Embryonic facial prominence (tissue), 1 donor: Measurements from ENCODE around the gene LRIG3.
A peak's percentile ranks its signal among the peaks of the same experiment; 100 is the strongest.

ENCODE experiments used
- DNase-seq: peaks from one replicate; pipeline ENCODE4 v3.0.0-alpha.2; 2016; ENCODE audit errors: extremely low spot score

The LRIG3 gene

DNA sequence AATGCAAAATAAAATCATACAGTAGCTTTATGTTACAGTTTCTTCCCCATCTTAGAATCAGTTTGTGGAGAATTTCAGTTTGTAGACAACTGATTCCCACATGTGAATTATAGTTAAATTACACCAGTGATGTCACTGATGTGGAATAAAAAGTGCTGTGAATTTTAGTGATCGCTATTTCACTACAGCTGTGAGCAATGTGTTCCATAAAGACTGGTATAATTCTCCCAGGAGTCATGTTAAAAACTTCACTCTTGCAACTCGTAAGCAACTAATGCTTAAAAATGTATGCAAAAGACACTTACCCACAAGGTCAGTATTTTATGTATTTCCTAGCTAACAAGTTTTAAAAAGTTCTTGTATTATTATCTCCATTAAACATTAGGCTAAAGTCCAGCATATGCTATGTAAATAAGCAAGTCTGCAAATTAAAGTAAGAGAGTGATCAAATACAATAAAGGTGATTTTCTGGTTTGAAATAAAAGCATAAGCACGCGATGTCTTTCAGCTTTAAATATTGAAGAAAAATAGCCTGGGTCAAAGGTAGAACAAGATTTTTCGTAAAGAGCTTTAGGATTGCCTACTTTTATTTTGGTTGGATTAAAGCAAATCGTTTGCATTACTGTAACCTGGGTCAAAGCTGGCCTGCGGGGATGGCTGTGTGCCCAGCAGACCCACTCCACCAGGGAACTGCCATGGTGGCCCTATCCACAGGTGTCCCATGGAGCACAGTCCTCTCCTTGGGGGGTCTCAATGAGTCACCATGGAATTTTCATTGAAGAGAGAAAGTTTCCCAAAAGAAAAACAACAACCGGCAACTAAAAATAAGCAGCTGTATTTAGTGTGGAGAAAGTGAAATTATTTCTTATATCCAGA, 12.7 kb upstream of the LRIG3 start:
- no peak for DNase-seq

DNA sequence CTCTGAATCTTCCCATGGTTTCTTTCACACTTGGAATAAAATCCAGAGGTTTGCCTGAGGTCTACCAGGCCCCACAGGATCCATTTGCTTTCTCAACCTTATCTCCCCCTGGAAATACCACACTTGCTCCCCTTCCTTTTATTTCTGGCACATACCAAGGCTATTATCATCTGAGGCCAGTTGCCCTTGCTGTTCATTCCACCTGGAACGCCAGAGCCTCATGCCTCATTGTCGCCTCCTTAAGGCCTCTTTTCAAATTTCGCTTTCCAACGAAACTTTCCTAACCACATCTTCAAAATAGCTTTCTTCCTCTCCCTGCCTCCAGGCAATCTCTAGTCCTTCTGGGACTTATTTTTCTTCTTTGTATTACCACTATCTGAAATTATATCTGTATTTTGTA, 11.2 kb upstream of the LRIG3 start:
- no peak for DNase-seq

DNA sequence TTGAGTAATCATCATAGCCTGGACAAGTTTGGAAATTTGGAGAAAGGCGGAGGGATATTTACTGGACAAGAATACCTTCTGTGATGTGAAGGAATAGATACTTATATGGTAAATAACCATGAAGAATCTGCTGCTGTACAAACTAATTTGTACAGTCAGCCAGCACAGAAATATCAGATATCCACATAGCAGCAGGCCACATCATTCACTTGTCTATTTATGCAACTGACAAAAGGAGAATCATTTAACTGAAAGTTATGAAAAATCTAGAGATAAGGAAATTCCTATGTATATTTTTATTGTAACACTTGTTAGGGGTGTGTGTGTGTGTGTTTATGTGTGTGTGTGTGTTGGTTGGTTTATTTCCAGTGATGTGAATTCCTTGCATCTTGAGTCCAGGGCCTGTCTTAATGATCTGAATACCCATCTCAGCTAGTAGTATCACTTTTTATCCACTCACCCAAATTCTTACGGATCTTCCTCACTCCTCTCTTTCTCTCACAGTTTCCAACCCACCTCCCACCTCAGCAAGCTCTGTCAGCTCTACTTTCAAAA, 10.5 kb upstream of the LRIG3 start:
- no peak for DNase-seq

DNA sequence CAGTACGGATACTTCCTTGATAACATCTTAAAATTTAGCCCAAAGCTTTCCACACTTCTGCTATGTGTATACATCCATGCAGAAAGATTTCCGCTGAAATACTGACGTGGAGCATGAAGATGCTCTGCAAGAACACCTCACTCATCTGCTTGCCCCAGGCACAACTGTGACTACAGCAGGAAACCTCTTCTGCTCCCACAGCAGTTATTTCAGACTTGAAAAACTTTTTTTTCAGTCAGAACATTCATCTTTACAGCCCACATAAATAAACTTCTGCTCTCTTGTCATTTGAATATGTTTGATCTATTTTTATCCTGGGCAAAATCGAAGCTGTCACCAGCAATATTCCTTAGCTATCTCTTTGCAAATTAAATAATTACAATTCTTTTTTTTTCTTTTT, 6.8 kb upstream of the LRIG3 start:
- DNase-seq = no peak

DNA sequence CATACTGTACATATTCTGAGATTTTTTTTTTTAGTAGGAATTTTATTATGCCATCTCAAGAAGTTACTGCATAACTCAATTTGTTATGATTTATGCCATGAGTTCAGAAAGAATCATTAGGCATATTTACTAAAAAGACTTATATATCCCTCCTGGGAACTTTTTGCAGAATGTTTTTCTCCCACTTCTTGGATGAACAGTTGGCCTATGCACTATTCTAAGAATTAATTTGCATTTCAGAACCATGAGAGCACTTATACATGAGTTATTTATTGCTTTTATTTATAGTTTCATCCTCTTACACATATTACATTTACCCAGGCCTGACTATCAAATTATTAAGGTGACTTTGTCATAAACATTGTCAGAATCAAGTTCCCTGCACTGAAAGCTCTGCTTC, 6.3 kb upstream of the LRIG3 start:
- no peak for DNase-seq

DNA sequence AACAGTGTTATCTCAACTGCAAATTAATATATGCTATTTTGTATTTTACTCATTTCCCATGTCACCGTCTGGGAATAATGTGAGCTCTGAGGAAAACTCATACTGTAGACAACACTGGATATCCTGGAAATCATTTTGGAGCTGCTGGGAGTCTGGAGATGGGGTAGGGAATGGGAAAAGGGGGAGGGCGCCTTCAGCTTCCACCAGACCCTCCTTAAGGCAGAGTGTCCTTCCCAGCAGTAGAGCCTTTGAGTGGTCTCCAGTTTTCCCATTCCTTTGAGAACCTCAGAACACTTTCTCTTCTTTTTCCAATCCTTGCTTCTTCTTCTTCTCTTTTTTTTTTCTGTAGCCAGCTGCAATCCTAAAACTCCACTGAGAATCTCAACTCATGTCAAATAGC, 5.4 kb upstream of the LRIG3 start:
- no peak for DNase-seq

DNA sequence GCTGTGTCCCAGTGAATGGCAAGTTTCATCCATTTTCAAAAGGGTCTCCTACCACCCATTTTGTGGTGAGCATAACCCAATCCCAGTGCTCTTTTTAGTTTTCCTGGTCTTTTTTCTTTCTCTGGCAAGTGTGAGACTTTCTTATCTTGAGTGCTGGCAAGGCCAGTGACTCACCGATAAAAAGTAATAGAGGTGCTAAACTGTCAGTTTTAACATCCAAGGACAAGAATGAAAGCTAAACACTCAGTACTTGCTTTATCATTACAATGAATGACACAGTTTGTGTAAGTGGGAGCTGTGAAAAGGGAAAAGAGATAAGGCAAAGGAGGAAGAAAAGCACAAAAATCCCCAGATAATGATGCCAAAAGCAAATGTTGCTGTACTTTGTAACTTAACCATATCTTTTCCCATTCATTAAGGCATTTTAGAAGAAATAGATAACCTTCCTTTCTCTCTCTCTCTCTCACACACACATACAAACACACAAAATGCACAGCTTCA, 4.9 kb upstream of the LRIG3 start:
- DNase-seq = no peak

DNA sequence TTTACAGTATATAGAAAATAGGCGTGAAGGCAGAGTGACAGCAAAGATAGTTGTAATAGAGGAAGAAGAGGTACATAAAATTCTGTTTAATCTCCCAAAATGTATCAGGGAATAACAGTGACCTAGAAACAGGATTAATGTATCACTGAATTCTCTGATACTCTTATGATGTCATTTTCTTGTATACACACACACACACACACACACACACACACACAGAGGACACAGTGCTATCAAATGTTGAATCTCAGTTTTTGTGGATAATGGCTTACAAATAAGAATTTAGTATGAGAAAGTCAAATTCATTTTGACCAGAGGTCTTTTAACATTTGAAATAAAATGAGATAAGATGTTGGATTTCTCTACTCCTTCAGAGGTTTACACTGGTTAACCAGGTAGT, 4.3 kb upstream of the LRIG3 start:
- no peak for DNase-seq

DNA sequence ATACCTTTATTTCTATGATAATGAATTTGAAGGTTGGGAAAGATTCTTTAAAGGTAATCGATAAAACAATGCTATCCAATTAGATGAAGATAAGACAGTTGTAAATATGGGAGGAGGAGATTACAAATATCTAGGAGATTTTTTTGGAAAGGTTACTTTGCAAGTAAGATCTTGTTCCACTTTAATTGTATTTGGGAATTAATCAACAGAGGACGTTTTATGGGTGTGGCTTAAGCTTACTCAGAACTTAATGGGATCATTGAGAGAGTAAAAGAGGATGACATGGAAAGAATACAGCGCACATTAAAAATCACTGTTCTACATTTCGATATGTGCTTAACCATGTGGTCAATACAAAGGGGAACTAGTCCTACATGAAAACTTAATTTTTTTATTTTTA, 3.5 kb upstream of the LRIG3 start:
- DNase-seq = no peak

DNA sequence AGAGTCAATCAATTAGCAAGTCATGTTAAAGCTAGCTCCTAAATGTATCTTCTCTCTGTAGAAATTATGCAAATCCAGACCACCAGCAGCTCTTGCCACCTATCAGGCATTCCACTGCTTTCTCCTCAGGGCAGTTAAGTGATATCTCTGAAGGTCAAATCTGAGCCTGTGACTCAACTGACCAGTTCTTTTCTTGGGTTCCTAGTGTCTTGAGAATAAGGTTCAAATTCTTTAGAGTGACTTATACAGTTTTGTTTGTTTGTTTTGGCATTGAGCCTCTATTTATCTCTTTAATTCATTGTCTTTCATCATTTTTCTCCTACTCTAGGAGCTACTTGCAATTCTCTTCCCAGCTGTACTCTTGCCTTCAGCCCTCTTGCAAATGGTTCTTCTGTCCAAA, 2.5 kb upstream of the LRIG3 start:
- no peak for DNase-seq

DNA sequence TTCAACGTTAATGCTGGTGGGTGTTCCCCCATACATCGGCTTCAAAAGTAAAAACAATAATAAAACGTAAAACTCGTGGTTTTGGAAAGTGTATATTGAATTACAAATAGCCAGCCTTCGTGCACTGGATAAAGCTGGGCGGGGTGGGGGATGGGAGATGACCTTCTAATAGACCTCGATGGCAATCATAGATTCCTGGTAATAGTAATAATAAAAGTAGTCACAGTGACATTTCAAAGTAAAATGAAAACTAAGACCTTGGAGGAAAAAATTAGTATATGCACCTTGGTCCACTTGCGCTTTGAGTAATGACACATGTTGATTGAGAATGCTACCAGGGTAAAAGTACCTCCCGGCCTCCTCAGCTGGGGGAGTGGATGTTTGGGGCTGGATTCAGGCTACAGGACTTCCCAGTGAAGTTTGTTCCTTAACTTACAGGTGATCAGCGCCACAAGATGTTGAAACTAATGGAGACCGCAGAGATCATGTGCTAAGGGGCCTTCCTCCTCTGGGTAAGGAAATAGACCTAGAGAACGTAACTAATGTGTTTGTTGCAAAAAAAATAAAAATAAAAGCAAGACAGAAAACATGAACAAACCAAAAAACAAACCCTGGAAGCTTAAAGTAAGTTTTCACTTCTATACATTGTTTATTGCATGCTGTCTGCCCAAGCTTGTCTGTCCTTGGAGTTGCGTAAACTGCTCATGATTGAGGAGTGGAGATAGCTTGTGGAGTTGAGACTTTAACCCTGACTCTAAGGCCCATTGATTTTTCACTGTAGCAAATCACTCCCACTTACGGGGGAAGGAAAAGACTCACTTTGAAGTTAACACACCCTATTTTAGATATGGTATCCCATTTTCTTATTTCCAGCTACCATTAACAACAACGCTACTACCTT, 907 bp upstream of the LRIG3 start:
- DNase-seq = no peak

DNA sequence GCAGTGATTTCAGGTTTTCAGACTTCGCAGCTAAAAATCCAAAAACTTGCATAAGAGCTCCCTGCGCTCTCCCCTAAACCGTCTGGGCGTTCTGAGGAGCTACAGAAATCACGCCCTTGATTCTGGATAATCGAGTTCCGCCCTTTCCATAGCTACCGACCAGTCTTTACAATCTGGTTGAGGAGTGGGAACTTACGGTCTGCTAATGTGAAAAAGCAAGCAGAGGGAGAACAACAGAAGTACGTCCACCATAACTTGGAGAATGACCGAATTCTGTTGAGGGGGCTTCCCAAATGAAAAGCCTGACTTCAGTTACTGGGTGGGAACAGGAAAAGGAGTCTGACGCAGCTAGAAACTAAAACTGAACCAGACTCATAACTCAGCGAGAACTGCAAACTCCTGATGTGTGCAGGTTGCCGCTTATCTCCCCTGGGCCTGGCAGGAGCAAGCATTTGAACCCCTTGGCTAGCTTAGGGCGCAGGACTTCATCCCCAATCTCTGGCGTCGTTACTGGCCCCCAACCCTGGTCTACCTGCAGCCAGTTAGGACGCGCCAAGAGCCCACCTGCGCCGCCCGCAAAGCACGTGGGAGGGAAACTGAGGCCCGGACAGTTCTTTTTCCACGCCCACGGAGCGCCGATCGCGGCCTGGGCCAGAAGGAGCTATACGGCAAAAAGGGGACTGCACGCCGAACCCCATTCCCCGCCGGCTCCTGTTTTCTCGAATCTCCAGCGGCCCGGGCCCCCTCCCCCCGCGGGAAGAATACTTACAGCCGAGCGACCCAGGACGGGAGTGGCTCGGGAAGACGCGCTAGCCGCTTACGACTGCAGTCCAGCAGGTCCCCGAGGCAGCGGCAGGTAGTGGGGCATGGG, 838 bp downstream of the LRIG3 start:
- DNase-seq = peak; percentile 83

DNA sequence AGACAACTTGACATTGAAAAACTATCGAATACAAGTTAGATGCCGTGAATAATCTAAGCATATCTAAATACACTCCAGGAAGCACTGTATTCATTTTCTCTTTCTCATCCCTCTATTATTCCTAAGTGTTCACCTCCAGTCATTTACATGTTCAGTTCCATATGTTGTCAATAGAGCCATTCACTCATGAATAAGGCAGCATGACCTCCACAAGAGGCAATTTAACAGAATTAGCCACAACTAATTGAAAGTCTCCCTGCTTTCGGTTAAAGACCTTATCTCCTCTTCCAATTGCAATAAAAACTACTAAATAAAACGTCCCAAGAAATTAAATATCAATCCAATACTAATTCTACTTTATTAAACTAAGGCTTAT, 1.8 kb downstream of the LRIG3 start:
- no peak for DNase-seq

DNA sequence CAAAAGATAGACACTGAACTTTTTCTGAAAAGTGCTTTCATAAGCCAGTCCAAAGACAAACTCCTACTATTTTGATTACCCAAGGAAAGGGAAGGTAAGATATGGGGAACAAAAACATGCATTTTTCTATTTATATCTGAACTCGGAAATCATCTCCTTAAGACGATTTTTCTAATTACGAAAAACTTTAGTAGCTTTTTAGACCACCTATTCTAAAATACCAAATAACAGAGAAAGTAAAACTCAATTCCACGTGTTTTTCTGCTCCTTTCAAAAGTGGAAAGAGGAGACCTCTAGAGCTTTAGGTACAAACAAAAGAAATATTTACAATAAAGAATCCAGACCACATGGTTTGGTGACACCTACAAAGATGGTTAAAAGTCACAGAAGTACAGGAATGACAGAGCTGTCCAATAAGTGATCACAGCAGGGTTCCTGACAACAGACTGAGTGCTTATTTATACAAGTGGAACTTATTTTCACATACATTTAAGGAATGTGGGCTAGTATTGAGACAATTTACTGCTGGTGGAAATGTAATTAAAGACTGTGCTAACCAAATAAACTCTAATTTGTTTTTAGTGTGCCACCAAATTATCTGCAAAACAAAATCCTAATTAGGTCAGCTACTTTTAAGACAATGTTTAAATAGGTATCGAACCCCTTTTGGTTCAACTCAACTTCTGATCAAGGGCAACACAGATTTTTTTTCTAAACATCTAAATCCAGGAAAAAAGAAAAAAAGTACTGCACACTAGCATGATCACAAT, 2.4 kb downstream of the LRIG3 start:
- DNase-seq = peak; percentile 50

DNA sequence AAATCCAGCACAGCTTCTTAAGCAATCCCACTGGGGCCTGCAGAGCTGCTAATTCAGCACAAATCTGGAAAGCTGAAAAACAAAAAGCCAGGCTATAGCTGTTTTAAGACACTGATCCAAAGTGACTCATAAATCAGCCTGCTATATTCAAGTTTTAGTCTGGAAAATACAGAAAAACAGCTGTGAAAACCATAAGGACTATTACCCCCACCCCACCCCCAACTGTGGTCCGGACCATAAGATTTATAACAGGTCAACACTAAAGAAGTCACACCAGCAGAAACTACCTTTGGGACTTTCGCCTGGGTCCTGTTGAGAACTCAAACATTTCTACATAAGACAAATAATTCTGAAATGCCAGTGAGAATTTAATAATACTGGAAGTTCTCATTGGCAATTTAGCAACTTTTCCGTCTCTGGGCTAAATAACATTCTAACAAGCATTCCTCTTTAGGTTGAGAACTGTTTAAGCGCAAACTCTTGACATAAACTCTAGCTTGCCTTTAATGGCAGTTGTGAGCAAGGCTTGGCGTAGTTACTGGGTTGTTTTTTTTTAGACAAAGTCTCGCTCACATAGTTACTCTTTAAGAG, 3.3 kb downstream of the LRIG3 start:
- DNase-seq = no peak

DNA sequence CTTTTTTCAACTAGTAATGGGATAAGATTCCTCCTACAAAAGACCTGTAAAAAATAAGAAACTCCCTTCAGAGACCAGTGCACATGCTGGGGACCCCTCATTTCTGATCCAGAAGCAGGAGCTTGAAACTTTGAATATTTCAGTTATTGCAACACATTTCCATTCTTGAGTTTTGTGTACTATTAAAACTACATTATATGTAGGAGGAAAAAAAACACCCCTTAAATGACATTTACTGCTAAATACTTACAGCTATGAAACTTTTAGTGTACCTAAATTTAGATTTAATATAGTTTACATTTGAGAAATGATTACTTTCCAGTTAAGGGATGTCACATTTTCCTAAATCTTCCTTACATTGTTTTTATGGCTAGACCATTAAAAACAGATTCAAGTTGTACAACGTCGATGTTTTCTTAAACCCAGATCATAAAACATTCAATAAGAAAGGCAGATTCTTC, 4.1 kb downstream of the LRIG3 start:
- no peak for DNase-seq

DNA sequence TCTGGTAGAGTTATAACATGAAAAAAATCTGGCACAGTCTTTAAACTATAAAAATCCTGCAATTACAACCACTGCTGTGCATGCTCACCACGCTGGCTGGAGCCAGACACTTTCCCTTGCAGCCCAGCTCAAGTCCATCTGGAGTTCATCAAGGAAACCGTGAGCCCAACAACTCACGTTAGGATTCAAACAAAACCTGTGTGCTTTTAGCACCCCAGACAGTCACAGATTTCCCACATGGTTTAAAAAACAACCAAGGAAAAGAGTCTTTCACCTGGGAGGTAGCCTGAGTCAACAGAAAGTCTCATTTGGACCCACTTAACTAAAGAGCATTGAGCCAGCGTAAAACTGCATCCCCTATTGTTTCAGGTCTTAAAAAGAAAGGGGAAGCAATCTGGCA, 4.7 kb downstream of the LRIG3 start:
- peak; percentile 78 for DNase-seq

DNA sequence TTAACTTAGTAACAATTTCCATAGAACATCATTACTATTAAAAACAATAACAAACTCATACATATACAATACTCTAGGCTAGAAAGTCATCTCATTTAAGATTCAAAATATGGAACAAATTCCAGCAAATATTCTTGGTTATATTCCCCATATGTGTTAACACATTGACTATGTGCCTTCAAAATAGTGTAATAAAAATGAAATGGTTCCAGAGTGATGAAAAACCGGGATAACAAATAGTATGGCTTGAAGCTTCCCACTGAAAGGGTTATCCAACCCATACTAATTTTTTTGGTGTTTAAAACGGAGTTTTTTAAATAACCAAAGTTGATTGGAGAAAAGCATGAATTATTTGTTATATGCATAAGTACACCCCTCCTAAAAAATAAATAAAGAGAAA, 5.3 kb downstream of the LRIG3 start:
- DNase-seq = no peak

DNA sequence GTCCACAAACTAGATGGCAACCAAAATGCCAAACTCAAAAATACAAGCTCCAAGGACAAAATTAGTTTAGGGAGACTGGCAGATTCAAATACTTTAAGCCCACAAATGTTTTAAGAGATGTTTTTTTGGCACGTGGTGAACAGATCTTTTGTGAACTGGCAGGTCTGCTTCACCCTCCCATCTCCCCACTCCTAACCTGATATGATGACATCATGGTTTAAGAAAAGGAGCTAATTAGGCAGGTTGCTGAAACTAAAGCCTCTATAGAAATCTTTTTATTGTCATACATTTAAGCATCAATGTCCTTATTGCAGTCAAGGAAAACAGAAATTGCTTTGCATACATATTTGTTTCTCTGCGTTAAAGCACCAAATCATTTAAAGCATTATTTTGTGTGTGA, 5.8 kb downstream of the LRIG3 start:
- DNase-seq = no peak

DNA sequence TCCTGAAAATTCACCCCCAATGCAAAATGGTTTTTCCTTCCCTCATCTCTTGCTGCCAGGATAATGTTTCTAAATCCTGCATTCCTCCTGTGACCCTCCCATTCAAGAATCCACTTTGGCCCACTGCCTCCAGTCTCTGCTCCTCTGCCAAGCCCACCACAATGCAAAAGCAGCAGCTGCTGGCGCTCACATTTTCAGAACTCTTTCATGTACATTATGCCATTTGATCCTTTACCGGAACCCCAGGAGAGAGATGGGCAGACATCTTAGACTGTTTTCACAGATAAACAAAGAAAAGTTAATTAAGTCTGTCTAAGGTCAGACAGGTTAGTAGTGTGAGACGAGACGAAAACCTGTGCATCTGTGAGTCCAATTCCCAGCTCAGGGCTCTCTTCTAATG, 12.9 kb downstream of the LRIG3 start:
- DNase-seq = no peak
